Keratinocyte (primary cell): ENCODE data around the gene SLC39A11.

Source experiments
- EZH2 ChIP-seq: IDR thresholded peaks from one replicate; pipeline ENCODE4 v1.6.1; 2012; ENCODE audit warnings: inconsistent platforms, mild to moderate bottlenecking, low read length, moderate library complexity
- TF ChIP-seq, protein P1 (sequence below), 3 experiments: IDR thresholded peaks in 1 of 3; conservative IDR thresholded peaks in 1 of 3; optimal IDR thresholded peaks in 1 of 3; 2 replicates in 2 of 3; 3 replicates in 1 of 3; pipeline versions ENCODE3 to v1.5.1; 2011; ENCODE audit warnings: low read length in 3 of 3, mild to moderate bottlenecking in 3 of 3, moderate library complexity in 2 of 3, control low read depth in 1 of 3, inconsistent platforms in 1 of 3; ENCODE audit not compliant: insufficient read depth in 2 of 3; ENCODE audit errors: extremely low read depth in 1 of 3

DNA sequence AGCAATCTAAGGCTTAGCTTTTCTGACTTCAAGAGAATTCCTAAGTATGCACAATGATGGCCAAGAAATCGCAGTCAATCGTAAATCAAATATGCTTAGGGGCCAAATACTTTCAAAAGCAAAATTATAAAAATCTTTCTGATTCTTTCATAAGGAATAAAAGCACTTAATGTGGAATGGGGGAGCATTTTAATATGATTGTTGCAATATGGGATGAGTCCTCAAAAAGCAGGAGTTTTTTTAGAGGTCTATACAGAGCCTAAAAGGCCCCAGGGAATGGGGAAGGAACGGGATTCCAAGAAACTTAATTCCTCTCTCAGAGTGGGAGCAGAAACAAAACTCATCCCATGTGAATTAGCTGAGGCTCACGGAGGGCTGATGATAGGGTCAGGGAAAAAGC lies 14.7 kb upstream of the SLC39A11 start:
- no peak for TF ChIP-seq EZH2
- TF ChIP-seq, protein P1, sequence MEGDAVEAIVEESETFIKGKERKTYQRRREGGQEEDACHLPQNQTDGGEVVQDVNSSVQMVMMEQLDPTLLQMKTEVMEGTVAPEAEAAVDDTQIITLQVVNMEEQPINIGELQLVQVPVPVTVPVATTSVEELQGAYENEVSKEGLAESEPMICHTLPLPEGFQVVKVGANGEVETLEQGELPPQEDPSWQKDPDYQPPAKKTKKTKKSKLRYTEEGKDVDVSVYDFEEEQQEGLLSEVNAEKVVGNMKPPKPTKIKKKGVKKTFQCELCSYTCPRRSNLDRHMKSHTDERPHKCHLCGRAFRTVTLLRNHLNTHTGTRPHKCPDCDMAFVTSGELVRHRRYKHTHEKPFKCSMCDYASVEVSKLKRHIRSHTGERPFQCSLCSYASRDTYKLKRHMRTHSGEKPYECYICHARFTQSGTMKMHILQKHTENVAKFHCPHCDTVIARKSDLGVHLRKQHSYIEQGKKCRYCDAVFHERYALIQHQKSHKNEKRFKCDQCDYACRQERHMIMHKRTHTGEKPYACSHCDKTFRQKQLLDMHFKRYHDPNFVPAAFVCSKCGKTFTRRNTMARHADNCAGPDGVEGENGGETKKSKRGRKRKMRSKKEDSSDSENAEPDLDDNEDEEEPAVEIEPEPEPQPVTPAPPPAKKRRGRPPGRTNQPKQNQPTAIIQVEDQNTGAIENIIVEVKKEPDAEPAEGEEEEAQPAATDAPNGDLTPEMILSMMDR (optimal IDR thresholded peaks at IDR 0.05 in 1 of 3, IDR thresholded peaks at IDR 0.05 in 1 of 3, conservative IDR thresholded peaks at IDR 0.05 in 1 of 3; ENCODE audit: extremely low read depth in 1 of 3, insufficient read depth in 2 of 3, low read length in 3 of 3) = no peak
